DMS53 treated with DMSO at 0.1 percent for 48 hours (cell line): ENCODE results near the gene CAP1.
A peak's percentile ranks its signal among the peaks of the same experiment; 100 is the strongest.

Experiments
- DNase-seq: peaks from one replicate; lab custom pipeline; 2025; ENCODE audit not compliant: unreplicated experiment; lab: John Stamatoyannopoulos, UW

Gene CAP1

DNA sequence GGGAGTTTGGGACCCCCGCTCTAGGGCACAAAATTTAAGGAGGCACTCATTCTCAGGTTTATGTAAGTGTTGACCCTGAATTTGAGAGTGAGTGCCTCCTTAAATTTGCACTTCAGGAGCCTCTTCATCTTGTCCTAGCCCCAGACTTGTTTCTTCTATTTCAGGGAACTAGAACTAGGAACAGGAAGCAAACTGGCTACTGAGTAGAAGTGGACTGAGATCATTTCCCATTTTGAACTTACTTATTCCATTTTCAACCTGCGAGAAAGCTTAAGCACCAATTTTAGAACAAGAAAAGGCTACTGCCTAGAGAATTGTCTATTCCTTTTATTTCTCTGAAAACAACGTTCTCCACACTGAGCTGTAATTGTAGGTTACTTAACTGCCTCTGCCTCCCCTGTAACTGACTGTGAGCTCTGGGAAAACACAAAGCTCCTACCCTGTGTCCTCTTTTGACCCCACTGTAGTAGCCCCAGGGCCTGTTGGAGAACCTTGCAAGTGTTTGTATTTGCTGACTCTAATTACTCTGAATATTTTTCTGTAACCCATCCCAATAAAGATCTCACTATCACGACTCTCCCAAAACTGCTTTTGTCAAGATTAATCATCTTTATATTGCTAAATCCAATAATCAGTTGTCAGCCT lies 54.1 kb downstream of the CAP1 start:
- DNase-seq = no peak

GRCh38 chr1:40095806-40096205 lies 55.3 kb downstream of the CAP1 start:
- DNase-seq = no peak

DNA sequence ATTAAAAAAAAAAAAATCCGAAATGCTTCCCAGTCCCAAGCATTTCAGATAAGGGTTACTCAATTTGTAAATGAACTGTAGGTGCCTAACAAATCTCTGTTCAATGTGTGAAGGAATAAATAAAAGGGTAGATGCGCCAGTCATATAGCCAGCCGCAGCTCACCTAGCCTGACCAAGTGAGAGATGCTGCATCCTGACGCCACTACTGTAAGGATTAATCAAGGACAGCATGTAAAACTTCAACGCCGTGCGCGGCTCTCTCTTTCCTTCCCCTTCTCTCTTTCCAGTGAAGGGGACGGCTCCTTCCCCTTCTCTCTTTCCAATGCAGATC lies 56.1 kb downstream of the CAP1 start:
- DNase-seq = no peak

- peak; percentile 72 for DNase-seq
These were observed 56.7 kb downstream of the CAP1 start, which contains the start of gene PPT1 for GRCh38 chr1:40096977-40097782. PPT1 (minus strand) TSS chr1:40097252; CDS start chr1:40097238, 14 bp downstream.

- DNase-seq = no peak
These were observed 61.5 kb downstream of the CAP1 start for GRCh38 chr1:40102038-40102437.

GRCh38 chr1:40102896-40103295 lies 62.4 kb downstream of the CAP1 start:
- DNase-seq = no peak

- DNase-seq = no peak
These were observed 64.5 kb downstream of the CAP1 start for GRCh38 chr1:40105028-40105427.

DNA sequence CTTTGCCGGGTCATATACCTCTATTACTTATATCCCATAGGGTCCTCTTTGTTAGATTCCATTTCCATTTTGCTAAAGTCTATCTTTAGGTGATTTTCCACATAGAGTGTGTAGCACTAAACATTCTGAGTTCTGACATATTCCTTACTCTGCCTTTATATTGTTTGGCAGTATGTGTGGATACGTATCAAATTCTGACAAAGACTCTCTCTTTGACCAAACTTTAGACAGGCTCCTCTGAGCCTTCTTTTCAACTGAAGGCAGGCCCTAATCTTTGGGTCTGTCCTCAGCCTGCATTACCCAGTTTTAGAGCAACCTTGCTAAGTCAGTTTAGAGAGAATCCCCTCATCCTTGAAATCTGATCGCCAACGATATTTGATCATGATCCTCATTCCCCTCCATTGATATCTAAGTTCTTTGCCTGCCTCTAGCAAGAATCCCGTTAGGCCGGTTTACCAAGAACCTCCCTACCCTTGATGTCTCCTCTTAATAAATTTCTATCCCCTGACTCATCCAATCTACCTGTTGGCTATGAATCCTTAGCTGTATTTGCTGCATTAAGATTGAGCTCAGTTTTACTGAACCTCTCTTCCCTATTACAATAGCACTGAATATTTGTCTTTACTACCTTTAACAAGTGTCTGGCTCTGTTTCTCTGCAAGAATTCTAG lies 66.9 kb downstream of the CAP1 start:
- peak; percentile 80 for DNase-seq

DNA sequence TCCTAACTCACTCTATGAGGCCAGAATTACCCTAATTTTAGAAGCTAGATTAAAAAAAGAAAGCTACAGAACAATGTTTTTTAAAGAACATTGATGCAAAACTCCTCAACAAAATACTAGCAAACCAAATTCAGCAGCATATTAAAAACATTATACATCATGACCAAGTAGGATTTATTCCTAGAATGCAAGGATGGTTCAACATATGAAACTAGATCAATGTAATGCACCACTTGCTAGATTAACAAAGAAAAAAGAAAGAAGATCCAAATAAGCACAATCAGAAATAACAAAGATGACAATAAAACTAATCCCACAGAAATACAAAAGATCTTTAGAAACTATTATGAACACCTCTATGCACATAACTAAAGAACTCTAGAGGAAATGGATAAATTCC lies 69.9 kb downstream of the CAP1 start:
- DNase-seq = no peak

- DNase-seq = no peak
These were observed 73.9 kb downstream of the CAP1 start for GRCh38 chr1:40114400-40114799.

GRCh38 chr1:40120128-40120527 lies 79.6 kb downstream of the CAP1 start:
- no peak for DNase-seq
